HCT116 (cell line): ENCODE measurements around the gene TSC22D4. TPM values are rescaled to one million over a fixed set of nuclear protein-coding genes. Genes with fewer than 3 reads are reported as not detected.

ENCODE experiments used
- ATAC-seq: fragments of 200-7000 bp; cut with Tn5 transposase; 2 replicates; pipeline ENCODE4 v1.9.1; 2020; ENCODE audit warnings: mild to moderate bottlenecking, moderate library complexity
- BruUV-seq: library from RNA; stranded (reverse); fragments of 400-500 nt; replicated peaks from 2 replicates; lab custom pipeline; 2021; lab: Mats Ljungman, UMichigan
- CTCF ChIA-PET: fragments of 300-600 bp; sonication (Branson Sonifier 250); formaldehyde crosslinking; loops from one replicate; lab custom pipeline; 2021; ENCODE audit warnings: antibody characterized with exemption; lab: Charles Lee
- POLR2A ChIA-PET: fragments of 300-600, 350-600 bp; sonication (Branson Sonifier 250); formaldehyde crosslinking; loops from one replicate; lab custom pipeline; 2021; ENCODE audit warnings: antibody characterized with exemption; lab: Charles Lee
- RAD21 ChIA-PET, 2 experiments: fragments of 300-600 bp; sonication (Branson Sonifier 250); formaldehyde crosslinking; loops; one replicate each; lab custom pipeline; 2023; ENCODE audit warnings: low total read pairs in 2 of 2; ENCODE audit not compliant: uncharacterized antibody in 2 of 2, unreplicated experiment in 2 of 2, low non-redundant PET in 1 of 2; lab: Charles Lee
- DNase-seq: peaks from one replicate; pipeline ENCODE4 v3.0.0-alpha.2; 2010; ENCODE audit warnings: low read depth, low spot score
- H2AFZ ChIP-seq: fragments of 200-600 bp; shearing (Covaris generic), sonication (generic); 2 replicates; pipeline ENCODE4 v1.6.1; 2017; ENCODE audit warnings: low read depth, mixed run types, mixed read lengths, antibody characterized with exemption, low read length; ENCODE audit not compliant: poor library complexity, severe bottlenecking
- H3K27ac ChIP-seq: 2 replicates; pipeline ENCODE4 v1.5.1; 2012; ENCODE audit warnings: low read depth, low read length
- H3K27me3 ChIP-seq: fragments of 200-600 bp; sonication (generic); 2 replicates; pipeline ENCODE4 v1.6.1; 2016; ENCODE audit warnings: mixed run types, low read length, mixed read lengths; ENCODE audit not compliant: insufficient read depth
- H3K36me3 ChIP-seq, 2 experiments: fragments of 200-500 bp in 1 of 2; fragments of 200-600 bp in 1 of 2; sonication (Bioruptor generic) in 1 of 2; sonication (generic) in 1 of 2; 2 replicates each; pipeline versions ENCODE4 v1.5.1 to v1.6.1; 2014 to 2016; ENCODE audit warnings: low read length in 2 of 2, inconsistent platforms in 1 of 2, mixed read lengths in 1 of 2, mixed run types in 1 of 2; ENCODE audit not compliant: insufficient read depth in 2 of 2, control insufficient read depth in 1 of 2
- H3K4me1 ChIP-seq, 2 experiments: fragments of 200-600 bp in 1 of 2; sonication (generic) in 1 of 2; 2 replicates each; pipeline versions ENCODE4 v1.5.1 to v1.6.1; 2012 to 2017; ENCODE audit warnings: low read length in 2 of 2, inconsistent platforms in 1 of 2, mild to moderate bottlenecking in 1 of 2, mixed read lengths in 1 of 2, mixed run types in 1 of 2, moderate library complexity in 1 of 2; ENCODE audit not compliant: insufficient read depth in 2 of 2, control insufficient read depth in 1 of 2
- H3K4me2 ChIP-seq: fragments of 200-600 bp; sonication (generic); 2 replicates; pipeline ENCODE4 v1.6.1; 2017; ENCODE audit warnings: mixed run types, low read length, mixed read lengths
- H3K4me3 ChIP-seq, 2 experiments: fragments of 200-600 bp in 1 of 2; sonication (generic) in 1 of 2; replicated peaks in 1 of 2; 2 replicates each; pipeline ENCODE4 v1.5.1; 2011 to 2016; ENCODE audit warnings: low read length in 2 of 2, control low read depth in 1 of 2, low read depth in 1 of 2, mild to moderate bottlenecking in 1 of 2, mixed read lengths in 1 of 2, mixed run types in 1 of 2
- H3K79me2 ChIP-seq: fragments of 200-600 bp; sonication (generic); 2 replicates; pipeline ENCODE4 v1.6.1; 2017; ENCODE audit warnings: mild to moderate bottlenecking, mixed run types, low read length, moderate library complexity, mixed read lengths; ENCODE audit not compliant: insufficient read depth
- H3K9ac ChIP-seq: fragments of 200-600 bp; sonication (generic); 2 replicates; pipeline ENCODE4 v1.6.1; 2016; ENCODE audit warnings: low read length, mixed read lengths
- H3K9me2 ChIP-seq: fragments of 200-600 bp; sonication (generic), shearing (Covaris generic); 2 replicates; pipeline ENCODE4 v1.6.1; 2017; ENCODE audit warnings: mixed run types, mild to moderate bottlenecking, moderate library complexity; ENCODE audit not compliant: insufficient read depth
- H3K9me3 ChIP-seq, 2 experiments: fragments of 200-500 bp in 1 of 2; fragments of 200-600 bp in 1 of 2; sonication (Bioruptor generic) in 1 of 2; sonication (generic) in 1 of 2; 2 replicates each; pipeline ENCODE4 v1.6.1; 2014 to 2017; ENCODE audit warnings: low read length in 2 of 2, mixed read lengths in 2 of 2, inconsistent platforms in 1 of 2, low read depth in 1 of 2, mild to moderate bottlenecking in 1 of 2, mixed run types in 1 of 2, moderate library complexity in 1 of 2; ENCODE audit not compliant: control insufficient read depth in 1 of 2, insufficient read depth in 1 of 2
- H4K20me1 ChIP-seq: fragments of 200-600 bp; sonication (generic), shearing (Covaris generic); 2 replicates; pipeline ENCODE4 v1.6.1; 2017; ENCODE audit warnings: mixed run types, mild to moderate bottlenecking, moderate library complexity; ENCODE audit not compliant: insufficient read depth
- MAX ChIP-seq: IDR thresholded peaks from 2 replicates; pipeline ENCODE4 v1.6.1; 2012
- POLR2A ChIP-seq: IDR thresholded peaks from 2 replicates; pipeline ENCODE4 v1.7.0; 2011; ENCODE audit warnings: borderline replicate concordance; ENCODE audit not compliant: insufficient read depth, insufficient read length; ENCODE audit errors: extremely low read depth
- POLR2AphosphoS5 ChIP-seq: IDR thresholded peaks from 2 replicates; pipeline ENCODE4 v1.6.1; 2011; ENCODE audit warnings: mild to moderate bottlenecking, low read depth, low read length, moderate library complexity
- RAD21 ChIP-seq: IDR thresholded peaks from 2 replicates; pipeline ENCODE4 v1.6.1; 2012; ENCODE audit warnings: low read depth, mild to moderate bottlenecking
- SP1 ChIP-seq: IDR thresholded peaks from 2 replicates; pipeline ENCODE4 v1.6.1; 2012; ENCODE audit warnings: low read depth
- TCF7L2 ChIP-seq: IDR thresholded peaks from 2 replicates; pipeline ENCODE4 v1.7.0; 2011; ENCODE audit warnings: borderline replicate concordance, inconsistent platforms; ENCODE audit not compliant: insufficient read depth, insufficient read length; ENCODE audit errors: extremely low read depth
- YY1 ChIP-seq: IDR thresholded peaks from 2 replicates; pipeline ENCODE4 v1.6.1; 2011; ENCODE audit warnings: low read length, low read depth, moderate library complexity, mild to moderate bottlenecking; ENCODE audit not compliant: insufficient replicate concordance; ENCODE audit errors: extremely low read depth
- ZBTB33 ChIP-seq: IDR thresholded peaks from 2 replicates; pipeline ENCODE4 v1.6.1; 2011; ENCODE audit warnings: mild to moderate bottlenecking, low read length, moderate library complexity; ENCODE audit not compliant: insufficient replicate concordance; ENCODE audit errors: extremely low read depth
- ZNF274 ChIP-seq: fragments of 200-500 bp; sonication (Bioruptor generic); IDR thresholded peaks from 2 replicates; pipeline ENCODE4 v1.6.1; 2014; ENCODE audit warnings: mild to moderate bottlenecking, low read depth, low read length, inconsistent platforms
- intact Hi-C: fragments of 100-400 bp; cut with micrococcal nuclease; formaldehyde crosslinking; loops from 2 replicates; pipeline ENCODE4 v1.10.0; 2022
- total RNA-seq: library from RNA; stranded (reverse); gene quantifications from one replicate; pipeline ENCODE4 v1.2.1, GENCODE V29; 2021; ENCODE audit not compliant: unreplicated experiment

Gene TSC22D4
- total RNA-seq, 1 experiment from 2014 or later: 36.9 TPM

- H3K9me2 ChIP-seq: no peaks in the 10 kb centered on the region
- H4K20me1 ChIP-seq: no peaks in the 10 kb centered on the region
- ChIA-PET RAD21 (interaction anchor here in 1 of 2 experiments (1.0 kb wide), 1 partner anchor 296 kb away, joined by 3 read pairs; no protein-coding TSS in a partner anchor), CTCF (interaction anchor here (1.0 to 2.6 kb wide), 4 partner anchors 21 to 277 kb away, joined by 3 to 12 read pairs (median 4); partner anchors contain the start of genes POP7 and TSC22D4), POLR2A (interaction anchor here (0.8 to 2.5 kb wide), 28 partner anchors 8 to 656 kb away, joined by 3 to 15 read pairs (median 4); partner anchors contain the start of genes AGFG2, AP4M1, FBXO24 and LAMTOR4)
- BruUV-seq: no TSS peak
- H3K9ac ChIP-seq: peak overlapping the region; percentile 89
- peak overlapping the region; percentile 99 for H3K27ac ChIP-seq
- peak overlapping the region; percentile 89 for H3K4me2 ChIP-seq
- TF ChIP-seq RAD21: no peak
- peak; percentile 86 for TF ChIP-seq POLR2AphosphoS5
- no peak for TF ChIP-seq ZBTB33
- no peak for TF ChIP-seq ZNF274
- TF ChIP-seq TCF7L2: peak; percentile 54
- peak; percentile 8 for TF ChIP-seq POLR2A
- no peak for TF ChIP-seq SP1
- no peak for TF ChIP-seq MAX
- peak; percentile 43 for TF ChIP-seq YY1
- H3K9me3 ChIP-seq: no peaks in the 10 kb centered on the region
- H3K4me3 ChIP-seq: peak overlapping the region; percentile 82 to 85
- no peak overlapping the region for H2AFZ ChIP-seq
- H3K79me2 ChIP-seq: peaks cover 45% of the 10 kb centered on the region
- peaks cover 0 to 52% of the 10 kb centered on the region in 2 experiments for H3K4me1 ChIP-seq
- no peaks in the 10 kb centered on the region for H3K27me3 ChIP-seq
- peak; percentile 99 for DNase-seq
- ATAC-seq: peak; percentile 75
- H3K36me3 ChIP-seq: peaks cover 4 to 30% of the 10 kb centered on the region in 2 experiments; a peak in 2 of 4 replicates
- intact Hi-C loops: no loop called here
These were observed 49.9 kb downstream of the TSC22D4 start for GRCh38 chr7:100428967-100429636.
